GM18858 (cell line): ENCODE measurements around the gene AMBRA1.

Source experiments
- ATAC-seq: cut with Tn5 transposase; IDR thresholded peaks from one replicate; pipeline ENCODE4 v1.9.1; 2021; ENCODE audit not compliant: unreplicated experiment

AMBRA1 gene, protein sequence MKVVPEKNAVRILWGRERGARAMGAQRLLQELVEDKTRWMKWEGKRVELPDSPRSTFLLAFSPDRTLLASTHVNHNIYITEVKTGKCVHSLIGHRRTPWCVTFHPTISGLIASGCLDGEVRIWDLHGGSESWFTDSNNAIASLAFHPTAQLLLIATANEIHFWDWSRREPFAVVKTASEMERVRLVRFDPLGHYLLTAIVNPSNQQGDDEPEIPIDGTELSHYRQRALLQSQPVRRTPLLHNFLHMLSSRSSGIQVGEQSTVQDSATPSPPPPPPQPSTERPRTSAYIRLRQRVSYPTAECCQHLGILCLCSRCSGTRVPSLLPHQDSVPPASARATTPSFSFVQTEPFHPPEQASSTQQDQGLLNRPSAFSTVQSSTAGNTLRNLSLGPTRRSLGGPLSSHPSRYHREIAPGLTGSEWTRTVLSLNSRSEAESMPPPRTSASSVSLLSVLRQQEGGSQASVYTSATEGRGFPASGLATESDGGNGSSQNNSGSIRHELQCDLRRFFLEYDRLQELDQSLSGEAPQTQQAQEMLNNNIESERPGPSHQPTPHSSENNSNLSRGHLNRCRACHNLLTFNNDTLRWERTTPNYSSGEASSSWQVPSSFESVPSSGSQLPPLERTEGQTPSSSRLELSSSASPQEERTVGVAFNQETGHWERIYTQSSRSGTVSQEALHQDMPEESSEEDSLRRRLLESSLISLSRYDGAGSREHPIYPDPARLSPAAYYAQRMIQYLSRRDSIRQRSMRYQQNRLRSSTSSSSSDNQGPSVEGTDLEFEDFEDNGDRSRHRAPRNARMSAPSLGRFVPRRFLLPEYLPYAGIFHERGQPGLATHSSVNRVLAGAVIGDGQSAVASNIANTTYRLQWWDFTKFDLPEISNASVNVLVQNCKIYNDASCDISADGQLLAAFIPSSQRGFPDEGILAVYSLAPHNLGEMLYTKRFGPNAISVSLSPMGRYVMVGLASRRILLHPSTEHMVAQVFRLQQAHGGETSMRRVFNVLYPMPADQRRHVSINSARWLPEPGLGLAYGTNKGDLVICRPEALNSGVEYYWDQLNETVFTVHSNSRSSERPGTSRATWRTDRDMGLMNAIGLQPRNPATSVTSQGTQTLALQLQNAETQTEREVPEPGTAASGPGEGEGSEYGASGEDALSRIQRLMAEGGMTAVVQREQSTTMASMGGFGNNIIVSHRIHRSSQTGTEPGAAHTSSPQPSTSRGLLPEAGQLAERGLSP (N-terminal part only)

DNA sequence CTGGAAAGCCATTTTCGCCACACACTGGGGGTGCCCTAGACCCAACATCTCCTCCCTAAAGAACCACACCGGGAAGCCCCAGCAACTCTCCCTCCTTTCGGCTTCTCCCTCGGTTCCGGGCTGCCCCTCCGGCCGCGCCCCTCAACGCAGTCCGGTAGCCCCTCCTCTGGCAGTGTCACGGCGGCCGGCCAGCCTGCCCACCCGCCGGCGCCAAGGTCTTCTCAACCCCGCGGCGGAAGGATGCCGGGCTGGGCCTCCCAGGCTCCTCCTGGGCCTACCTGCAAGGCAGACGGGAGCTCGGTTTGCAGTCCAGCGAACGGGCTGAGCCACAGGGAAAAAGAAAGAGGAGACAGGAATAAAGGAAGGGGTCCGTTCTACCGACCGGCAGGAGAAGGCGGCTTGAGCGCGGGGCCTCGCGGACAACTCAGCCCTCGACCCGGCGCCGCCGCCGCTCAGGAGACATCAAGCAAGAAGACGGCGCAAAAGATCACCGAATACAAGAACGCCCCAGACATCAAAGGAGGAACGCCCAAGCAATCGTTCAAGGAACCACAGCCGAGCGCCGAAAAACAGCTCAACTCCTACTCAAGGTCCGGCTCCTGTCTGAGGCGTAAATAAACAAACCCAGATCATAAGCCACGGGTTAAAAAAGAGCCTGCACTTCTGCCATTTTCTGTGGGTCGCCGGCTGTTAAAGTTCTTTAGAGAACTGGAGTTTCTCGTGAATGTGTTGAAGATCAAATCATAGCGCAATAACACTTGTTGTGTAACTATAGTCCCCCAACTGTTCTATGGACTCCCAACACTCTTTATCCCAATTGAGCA, at the start of gene AMBRA1:
TSS of gene AMBRA1 (minus strand) at position 474 of the 824 bp plus-strand sequence. CDS start 45,643 bp downstream, outside the sequence.
- ATAC-seq: peak; percentile 56

DNA sequence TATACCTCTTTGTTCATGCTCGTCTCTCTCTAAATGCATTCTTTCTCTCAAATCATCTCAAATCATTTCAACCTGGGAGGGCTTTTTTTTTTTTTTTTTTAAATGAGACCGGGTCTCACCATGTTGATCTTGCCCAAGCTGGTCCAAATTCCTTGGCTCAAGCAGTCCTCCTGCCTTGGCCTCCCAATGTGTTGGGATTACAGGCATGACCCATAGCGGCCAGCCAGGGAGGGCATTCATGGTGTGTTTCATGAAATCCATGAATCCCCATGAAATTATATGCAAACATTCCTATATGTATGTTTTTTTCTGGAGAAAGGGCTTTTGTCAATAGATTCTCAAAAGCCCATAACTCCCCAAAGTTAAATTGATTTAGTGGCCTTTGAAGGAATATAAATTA, 49.7 kb upstream of the AMBRA1 start:
- ATAC-seq: no peak

DNA sequence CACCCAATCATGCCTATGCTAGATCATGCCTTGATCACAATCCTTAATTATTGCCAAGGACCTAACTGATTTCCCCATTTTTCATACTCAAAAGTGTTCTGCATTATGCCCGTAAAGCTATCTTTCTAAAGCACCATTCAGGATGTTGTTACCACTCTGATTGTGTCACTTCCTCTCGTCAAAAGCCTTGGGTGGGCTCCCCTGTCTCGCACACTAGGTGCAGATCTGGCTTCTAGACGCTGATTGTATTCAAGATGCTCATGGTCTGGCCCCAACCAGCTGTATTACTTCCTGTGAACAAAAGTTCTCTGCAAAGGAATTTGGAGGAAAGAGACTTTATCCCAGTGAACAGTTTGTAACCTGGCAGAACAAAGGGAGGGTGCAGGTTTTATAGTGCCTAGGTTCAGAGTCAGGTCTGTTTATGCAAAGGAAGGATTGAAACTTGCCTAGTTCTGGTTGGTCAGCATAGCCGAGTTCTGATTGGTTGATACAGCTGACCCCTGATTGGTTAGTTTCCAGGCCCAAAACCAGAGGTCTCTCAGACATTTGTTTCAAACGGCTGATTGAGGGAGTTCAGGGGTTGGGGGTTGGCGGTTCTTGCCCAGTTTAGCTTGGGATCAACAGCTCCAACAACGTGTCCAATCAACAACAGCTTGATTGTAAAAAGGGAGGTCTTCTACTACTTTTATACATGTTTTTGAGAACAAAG, 49.0 kb upstream of the AMBRA1 start:
- ATAC-seq: no peak

DNA sequence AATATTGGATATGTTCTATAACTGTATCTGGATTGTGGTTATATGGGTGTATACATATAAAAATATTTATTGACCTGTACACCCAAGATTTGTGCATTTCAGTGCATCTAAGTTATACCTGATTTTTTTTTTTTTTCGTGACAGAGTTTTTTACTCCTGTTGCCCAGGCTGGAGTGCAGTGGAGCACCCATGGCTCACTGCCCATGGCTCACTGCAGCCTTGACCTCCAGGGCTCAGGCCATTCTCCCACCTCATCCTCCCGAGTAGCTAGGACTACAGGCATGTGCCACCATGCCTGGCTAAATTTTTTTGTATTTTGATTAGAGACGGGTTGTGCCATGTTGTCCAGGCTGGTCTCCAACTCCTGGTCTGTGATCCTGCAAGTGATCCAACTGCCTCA, 47.8 kb upstream of the AMBRA1 start:
- ATAC-seq: no peak

DNA sequence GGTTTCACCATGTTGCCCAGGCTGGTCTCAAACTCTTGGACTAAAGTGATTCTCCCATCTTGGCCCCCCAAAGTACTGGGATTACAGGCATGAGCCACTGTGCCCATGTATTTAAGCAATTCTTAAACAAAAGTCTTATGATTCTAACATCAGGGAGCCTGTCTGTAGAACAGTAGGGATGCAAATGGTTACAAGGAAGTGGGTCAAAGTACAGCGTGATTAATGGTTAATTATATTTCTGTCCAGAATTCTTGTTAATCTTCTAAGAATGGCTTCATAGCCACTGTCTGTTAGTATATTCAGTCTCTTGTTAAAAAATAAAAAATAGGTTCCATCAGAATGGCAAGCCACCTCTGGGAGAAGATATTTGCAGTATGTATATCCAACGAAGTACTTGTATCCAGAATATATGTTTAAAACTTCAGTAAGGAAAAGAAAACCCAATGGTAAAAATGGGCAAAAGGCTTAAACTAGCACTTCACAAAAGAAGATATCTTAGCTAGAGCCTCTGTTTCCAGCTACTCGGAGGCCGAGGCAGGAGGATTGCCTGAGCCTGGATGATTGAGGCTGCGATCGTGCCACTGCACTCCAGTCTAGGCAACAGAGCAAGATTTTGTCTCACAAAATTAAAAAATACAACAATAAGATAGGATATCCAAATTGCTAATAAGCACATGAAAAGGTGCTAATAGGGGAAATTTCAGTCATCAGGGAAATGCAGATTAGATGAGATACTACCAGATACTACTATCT, 46.4 kb upstream of the AMBRA1 start:
- ATAC-seq: no peak

DNA sequence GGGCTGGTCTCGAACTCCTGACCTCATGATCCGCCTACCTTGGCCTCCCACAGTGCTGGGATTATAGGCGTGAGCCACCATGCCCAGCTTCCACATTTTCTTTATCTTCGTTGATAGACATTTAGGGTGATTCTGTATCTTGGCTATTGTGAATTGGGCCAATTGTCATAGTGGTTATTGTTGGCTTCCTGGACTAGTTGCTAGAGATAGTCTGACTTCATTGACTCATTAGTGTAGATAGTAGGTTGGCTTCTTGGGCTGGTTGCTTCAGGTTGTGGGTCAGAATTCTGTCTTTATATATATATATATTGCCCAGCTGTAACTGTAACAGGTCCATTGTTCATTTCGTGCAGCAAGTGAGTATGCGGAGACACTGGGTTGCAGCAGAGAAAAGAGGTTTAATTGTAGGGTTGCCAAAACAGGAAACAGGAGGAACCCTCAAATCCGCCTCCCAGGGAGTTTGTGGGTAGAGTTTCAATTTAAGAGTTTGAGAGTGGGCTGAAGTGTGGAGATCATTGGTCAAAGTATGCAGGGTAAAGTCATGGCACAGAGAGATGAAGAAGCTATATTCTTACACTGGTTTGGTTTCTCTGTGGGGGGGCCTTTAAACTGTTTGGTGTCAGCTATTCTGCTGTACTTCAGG, 45.5 kb upstream of the AMBRA1 start:
- no peak for ATAC-seq

DNA sequence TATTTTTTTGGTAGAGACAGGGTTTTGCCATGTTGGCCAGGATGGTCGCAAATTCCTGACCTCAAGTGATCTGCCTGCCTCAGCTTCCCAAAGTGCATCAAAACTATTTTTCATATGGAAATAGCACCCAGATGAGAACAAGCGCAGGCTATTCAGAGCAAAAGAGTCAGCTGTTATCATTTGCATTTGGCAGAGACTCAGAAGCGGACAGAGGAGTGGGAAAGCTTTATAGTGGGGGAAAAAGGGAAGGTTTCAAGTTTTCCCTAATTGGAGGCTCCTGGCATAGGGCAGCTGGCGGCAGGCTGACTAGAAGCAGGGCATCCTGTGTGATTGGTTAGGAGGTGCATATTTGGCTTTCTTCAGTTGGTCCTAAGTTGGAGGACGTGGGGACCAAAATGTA, 43.7 kb upstream of the AMBRA1 start:
- ATAC-seq: no peak

DNA sequence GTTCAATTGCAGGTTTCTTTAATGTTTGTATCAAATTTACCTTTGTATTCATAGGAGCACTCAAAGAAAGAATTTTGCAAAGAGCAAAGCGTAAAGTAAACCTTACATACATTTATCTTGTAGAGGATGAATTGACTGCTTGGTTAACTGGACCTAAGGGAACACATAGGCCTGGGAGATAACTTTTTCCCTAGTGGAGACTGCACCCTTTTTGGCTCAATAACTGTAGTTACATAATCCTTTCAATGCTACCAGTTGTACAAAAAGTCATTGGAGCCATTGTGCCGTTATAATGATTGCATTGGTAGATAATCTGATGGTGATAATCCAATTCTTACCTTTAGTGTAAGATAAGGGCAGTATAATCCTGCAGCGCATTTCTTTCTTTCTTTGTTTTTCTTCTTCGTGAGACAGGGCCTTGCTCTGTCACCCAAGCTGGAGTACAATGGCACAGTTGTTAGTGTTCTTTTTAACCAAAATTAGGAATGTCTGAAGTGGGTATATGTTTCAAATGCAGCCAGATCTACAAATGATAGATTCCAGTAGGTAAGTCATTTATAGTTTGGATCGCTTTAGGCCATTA, 41.8 kb upstream of the AMBRA1 start:
- no peak for ATAC-seq

DNA sequence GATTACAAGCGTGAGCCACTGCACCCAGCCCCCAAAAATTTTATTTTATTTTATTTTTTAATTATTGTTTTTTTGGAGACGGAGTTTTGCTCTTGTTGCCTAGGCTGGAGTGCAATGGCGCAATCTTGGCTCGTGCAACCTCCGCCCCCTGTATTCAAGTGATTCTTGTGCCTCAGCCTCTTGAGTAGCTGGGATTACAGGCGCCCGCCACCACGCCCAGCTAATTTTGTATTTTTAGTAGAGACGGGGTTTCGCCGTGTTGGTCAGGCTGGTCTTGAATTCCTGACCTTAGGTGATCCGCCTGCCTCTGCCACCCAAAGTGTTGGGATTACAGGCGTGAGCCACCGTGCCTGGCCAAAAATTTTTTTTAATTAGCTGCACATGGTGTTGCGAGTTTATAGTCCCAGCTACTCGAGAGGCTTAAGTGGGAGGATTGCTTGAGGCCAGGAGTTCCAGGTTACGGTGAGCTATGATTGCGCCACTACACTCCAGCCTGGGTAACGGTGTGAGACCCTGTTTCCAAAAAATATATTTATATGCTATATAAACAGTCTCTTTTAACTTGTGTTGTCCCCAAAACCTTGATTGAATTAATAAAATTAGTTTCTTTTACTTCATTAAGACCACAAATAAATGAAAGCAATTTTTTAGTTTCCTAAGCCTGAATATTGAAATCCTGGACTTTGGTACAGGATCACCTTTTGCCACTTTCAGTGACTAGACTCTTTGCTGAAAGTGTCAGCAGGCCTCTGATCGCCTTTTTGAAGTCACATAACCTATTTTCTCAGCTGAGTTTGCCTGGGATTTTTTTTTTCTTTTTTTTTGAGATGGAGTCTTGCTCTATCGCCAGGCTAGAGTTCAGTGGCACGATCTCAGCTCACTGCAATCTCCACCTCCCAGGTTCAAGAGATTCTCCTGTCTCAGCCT, 39.7 kb upstream of the AMBRA1 start:
- no peak for ATAC-seq

DNA sequence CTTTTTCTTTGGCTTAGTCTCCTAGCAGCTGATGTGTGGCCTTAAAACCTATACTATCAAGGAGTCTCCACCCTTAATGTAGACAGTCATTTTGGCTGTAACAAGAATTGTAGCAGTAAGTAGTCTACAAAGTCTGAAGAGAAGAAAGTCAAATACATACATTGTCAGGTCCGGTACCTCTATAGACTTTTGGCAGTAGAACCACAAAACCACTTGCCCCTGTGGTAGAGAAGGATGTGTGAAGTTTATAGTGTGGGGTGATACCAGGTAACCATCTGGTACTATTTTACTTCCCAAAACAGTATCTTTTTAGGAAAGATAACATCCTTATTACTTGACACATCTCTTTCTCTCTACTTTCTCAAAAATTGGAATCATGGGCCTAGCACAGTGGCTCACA, 38.7 kb upstream of the AMBRA1 start:
- ATAC-seq: no peak

DNA sequence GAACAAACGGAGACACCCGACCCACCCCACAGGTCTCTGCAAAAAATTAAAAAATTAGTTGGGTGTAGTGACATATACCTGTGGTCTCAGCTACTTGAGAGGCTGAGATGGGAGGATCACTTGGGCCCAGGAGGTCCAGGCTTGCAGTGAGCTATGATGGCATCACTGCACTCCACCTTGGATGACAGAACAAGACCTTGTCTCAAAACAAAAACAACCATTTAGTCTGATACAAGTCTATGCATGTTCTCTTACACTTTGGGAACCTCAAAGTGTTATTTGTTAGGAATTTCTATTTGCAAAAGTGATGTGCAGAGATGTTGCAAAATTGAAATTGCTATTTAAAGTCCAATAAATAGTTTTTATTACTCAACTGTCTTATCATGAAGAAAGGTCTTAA, 37.9 kb upstream of the AMBRA1 start:
- no peak for ATAC-seq

DNA sequence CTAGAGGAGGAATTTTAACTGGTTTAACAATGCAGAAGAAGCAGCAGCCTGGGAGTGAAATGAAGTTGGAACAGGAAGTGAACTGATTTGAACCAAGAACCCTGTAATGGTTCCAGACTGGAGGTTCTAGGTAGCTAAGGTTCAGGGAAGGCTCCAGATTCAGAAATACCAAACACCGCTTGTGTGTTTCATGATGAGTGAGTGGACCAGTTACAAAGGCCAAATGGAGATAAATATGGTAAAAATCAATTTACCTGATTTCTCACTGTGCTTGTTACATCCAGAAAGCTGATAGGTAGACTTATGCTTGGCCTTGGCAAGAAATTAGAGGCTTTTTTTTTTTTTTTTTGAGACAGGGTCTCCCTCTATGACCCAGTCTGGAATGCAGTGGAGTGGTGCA, 36.4 kb upstream of the AMBRA1 start:
- ATAC-seq: no peak

DNA sequence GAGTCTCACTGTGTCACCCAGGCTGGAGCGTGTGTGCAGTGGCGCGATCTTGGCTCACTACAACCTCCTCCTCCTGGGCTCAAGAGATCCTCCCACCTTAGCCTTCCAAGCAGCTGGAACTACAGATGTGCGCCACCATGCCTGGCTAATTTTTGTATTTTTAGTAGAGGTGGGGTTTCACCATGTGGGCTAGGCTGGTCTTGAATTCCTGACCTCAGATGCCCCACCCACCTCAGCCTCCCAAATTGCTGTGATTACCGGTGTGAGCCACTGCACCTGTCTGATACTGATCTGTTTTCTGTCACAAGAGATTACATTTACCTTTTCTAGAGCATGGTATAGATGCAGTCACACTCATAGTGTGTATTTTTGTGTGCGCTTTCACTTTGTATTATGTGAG, 35.1 kb upstream of the AMBRA1 start:
- no peak for ATAC-seq

DNA sequence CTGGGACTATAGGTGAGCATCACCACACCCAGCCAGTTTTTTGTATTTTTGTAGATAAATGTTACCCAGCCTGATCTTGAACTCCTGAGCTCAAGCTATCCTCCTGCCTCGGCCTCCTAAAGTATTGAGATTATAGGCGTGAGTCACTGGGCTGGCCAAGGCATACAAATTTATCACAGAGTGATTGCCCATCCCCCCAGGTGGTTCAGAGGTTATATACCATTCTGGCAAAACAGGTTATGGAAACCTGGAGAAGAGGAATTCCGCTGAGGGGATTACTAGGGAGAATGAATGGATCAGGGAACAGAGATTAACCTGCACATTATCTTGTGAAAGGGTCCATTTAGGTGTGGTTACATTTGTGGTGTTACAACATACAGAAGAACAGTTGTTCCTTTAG, 31.6 kb upstream of the AMBRA1 start:
- no peak for ATAC-seq

DNA sequence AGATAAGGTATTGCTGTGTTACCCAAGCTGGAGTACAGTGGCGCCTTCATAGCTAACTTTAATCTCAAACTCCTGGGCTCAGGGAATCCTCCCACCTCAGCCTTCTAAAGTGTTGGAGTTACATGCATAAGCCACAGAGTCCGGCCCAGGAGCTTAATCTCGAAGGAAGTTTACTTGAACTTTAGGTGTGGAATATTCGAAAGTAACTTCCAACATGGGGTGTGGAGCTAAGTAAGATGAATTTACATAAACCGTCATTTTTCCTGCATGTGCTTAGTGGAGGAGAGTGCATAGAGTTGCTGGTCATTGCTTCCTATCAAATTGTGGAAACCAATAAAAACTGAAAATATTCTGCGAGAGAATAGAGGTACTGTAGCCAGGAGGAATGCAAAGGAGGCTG, 25.0 kb upstream of the AMBRA1 start:
- ATAC-seq: no peak

DNA sequence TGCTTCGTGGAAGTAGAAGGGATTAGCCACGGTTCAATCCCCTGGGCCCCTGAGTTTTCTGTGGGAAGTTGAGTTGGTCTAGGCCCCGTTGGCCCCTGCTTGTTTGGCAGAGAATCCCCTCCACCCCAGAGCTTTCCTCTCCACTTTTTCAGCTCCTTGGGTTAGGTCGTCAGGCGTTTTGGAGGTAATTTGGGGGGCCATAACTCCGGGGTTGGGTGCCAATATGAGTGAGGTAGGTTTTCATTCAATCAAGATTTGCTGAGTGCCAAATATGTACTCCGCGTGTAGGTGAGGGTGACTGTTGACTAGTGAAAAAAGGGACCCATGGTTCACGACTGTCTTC, 24.1 kb upstream of the AMBRA1 start:
- no peak for ATAC-seq
